ENCODE results near the gene RABGAP1L.

- TF ChIP-seq POLR2A (IDR thresholded peaks at IDR 0.05; ENCODE audit: low read depth, low read length), result no peak
- no peak for TF ChIP-seq POLR2AphosphoS5 (IDR thresholded peaks at IDR 0.05; ENCODE audit: low read depth, low read length)
- TF ChIP-seq TAF1 (IDR thresholded peaks at IDR 0.05; ENCODE audit: borderline replicate concordance, low read depth, low read length), result no peak
These were observed 810.7 kb downstream of the RABGAP1L start for GRCh38 chr1:174969977-174970376.

Measured in GM12892 (cell line).